ENCODE results near the gene PARD3B. TPM values are rescaled to one million over a fixed set of nuclear protein-coding genes. Genes with fewer than 3 reads are reported as not detected.

Gene PARD3B
- total and polyA plus RNA-seq, 3 experiments from 2014 or later = 0.11 to 0.26 TPM; not detected in 1

GRCh38 chr2:204726831-204727230, 181.6 kb downstream of the PARD3B start:
- Histone ChIP-seq H3K9me3 (ENCODE audit: low read length) (no peaks in the 10 kb centered on the region), H3K27me3 (ENCODE audit: insufficient read depth, low read length, poor library complexity, severe bottlenecking) (no peaks in the 10 kb centered on the region), H3K36me3 (ENCODE audit: insufficient read depth, low read length) (no peaks in the 10 kb centered on the region), H3K27ac (ENCODE audit: low read depth, low read length) (no peak overlapping the region), H3K4me1 (ENCODE audit: insufficient read depth, low read length) (no peaks in the 10 kb centered on the region), H3K4me3 (ENCODE audit: low read length) (no peak overlapping the region)
- no peak overlapping the region for H3K27ac Mint-ChIP-seq
- DNase-seq = no peak
- H3K4me3 Mint-ChIP-seq = no peak overlapping the region
- H3K27me3 Mint-ChIP-seq = peaks cover 0 to 3% of the 10 kb centered on the region in 2 donors
- peaks cover 0 to 2% (median 0%) of the 10 kb centered on the region in 5 donors for H3K9me3 Mint-ChIP-seq
- CTCF ChIA-PET = no interaction called here
- POLR2A ChIA-PET = no interaction called here
- H3K4me1 Mint-ChIP-seq = no peaks in the 10 kb centered on the region
- no peaks in the 10 kb centered on the region for H3K36me3 Mint-ChIP-seq

GRCh38 chr2:204727368-204727767, 182.1 kb downstream of the PARD3B start:
- POLR2A ChIA-PET = no interaction called here
- Mint-ChIP-seq H3K27me3 (peaks cover 0 to 3% of the 10 kb centered on the region in 2 donors), H3K9me3 (peaks cover 0 to 2% (median 0%) of the 10 kb centered on the region in 5 donors), H3K36me3 (no peaks in the 10 kb centered on the region), H3K27ac (no peak overlapping the region), H3K4me1 (no peaks in the 10 kb centered on the region), H3K4me3 (no peak overlapping the region)
- Histone ChIP-seq H3K36me3 (ENCODE audit: insufficient read depth, low read length) (no peaks in the 10 kb centered on the region), H3K4me3 (ENCODE audit: low read length) (no peak overlapping the region), H3K27ac (ENCODE audit: low read depth, low read length) (no peak overlapping the region), H3K4me1 (ENCODE audit: insufficient read depth, low read length) (no peaks in the 10 kb centered on the region), H3K9me3 (ENCODE audit: low read length) (no peaks in the 10 kb centered on the region), H3K27me3 (ENCODE audit: insufficient read depth, low read length, poor library complexity, severe bottlenecking) (no peaks in the 10 kb centered on the region)
- DNase-seq = no peak
- CTCF ChIA-PET = no interaction called here

GRCh38 chr2:204730603-204731002, 185.3 kb downstream of the PARD3B start:
- Mint-ChIP-seq H3K27ac (no peak overlapping the region), H3K4me1 (no peaks in the 10 kb centered on the region), H3K27me3 (peaks cover 0 to 3% of the 10 kb centered on the region in 2 donors), H3K36me3 (no peaks in the 10 kb centered on the region), H3K4me3 (no peak overlapping the region), H3K9me3 (peaks cover 0 to 2% (median 0%) of the 10 kb centered on the region in 5 donors)
- H3K9me3 ChIP-seq (ENCODE audit: low read length) = no peaks in the 10 kb centered on the region
- no peak for DNase-seq
- H3K36me3 ChIP-seq (ENCODE audit: insufficient read depth, low read length) = no peaks in the 10 kb centered on the region
- CTCF ChIA-PET = no interaction called here
- POLR2A ChIA-PET = no interaction called here
- H3K27ac ChIP-seq (ENCODE audit: low read depth, low read length) = no peak overlapping the region
- H3K4me3 ChIP-seq (ENCODE audit: low read length) = no peak overlapping the region
- H3K27me3 ChIP-seq (ENCODE audit: insufficient read depth, low read length, poor library complexity, severe bottlenecking) = no peaks in the 10 kb centered on the region
- H3K4me1 ChIP-seq (ENCODE audit: insufficient read depth, low read length) = no peaks in the 10 kb centered on the region

GRCh38 chr2:204732019-204732418, 186.7 kb downstream of the PARD3B start:
- no peaks in the 10 kb centered on the region for H3K4me1 ChIP-seq (ENCODE audit: insufficient read depth, low read length)
- H3K9me3 ChIP-seq (ENCODE audit: low read length) = no peaks in the 10 kb centered on the region
- no peak overlapping the region for H3K27ac ChIP-seq (ENCODE audit: low read depth, low read length)
- POLR2A ChIA-PET = no interaction called here
- no peak overlapping the region for H3K4me3 Mint-ChIP-seq
- H3K36me3 Mint-ChIP-seq = no peaks in the 10 kb centered on the region
- CTCF ChIA-PET = no interaction called here
- no peaks in the 10 kb centered on the region for H3K27me3 Mint-ChIP-seq
- DNase-seq = no peak
- no peaks in the 10 kb centered on the region for H3K4me1 Mint-ChIP-seq
- H3K27ac Mint-ChIP-seq = no peak overlapping the region
- H3K9me3 Mint-ChIP-seq = peaks cover 0 to 2% (median 0%) of the 10 kb centered on the region in 5 donors
- H3K4me3 ChIP-seq (ENCODE audit: low read length) = no peak overlapping the region
- H3K27me3 ChIP-seq (ENCODE audit: insufficient read depth, low read length, poor library complexity, severe bottlenecking) = no peaks in the 10 kb centered on the region
- no peaks in the 10 kb centered on the region for H3K36me3 ChIP-seq (ENCODE audit: insufficient read depth, low read length)

- Histone ChIP-seq H3K4me3 (ENCODE audit: low read length) (no peak overlapping the region), H3K9me3 (ENCODE audit: low read length) (no peaks in the 10 kb centered on the region), H3K27ac (ENCODE audit: low read depth, low read length) (no peak overlapping the region), H3K4me1 (ENCODE audit: insufficient read depth, low read length) (no peaks in the 10 kb centered on the region), H3K27me3 (ENCODE audit: insufficient read depth, low read length, poor library complexity, severe bottlenecking) (no peaks in the 10 kb centered on the region), H3K36me3 (ENCODE audit: insufficient read depth, low read length) (no peaks in the 10 kb centered on the region)
- Mint-ChIP-seq H3K4me1 (no peaks in the 10 kb centered on the region), H3K36me3 (no peaks in the 10 kb centered on the region), H3K4me3 (no peak overlapping the region), H3K27ac (no peak overlapping the region), H3K9me3 (peaks cover 0 to 6% (median 2%) of the 10 kb centered on the region in 5 donors), H3K27me3 (peaks cover 0 to 2% of the 10 kb centered on the region in 2 donors)
- DNase-seq = no peak
- ChIA-PET CTCF (no interaction called here), POLR2A (no interaction called here)
Measured at GRCh38 chr2:204737296-204737695, 192.0 kb downstream of the PARD3B start.

GRCh38 chr2:204738721-204739120, 193.4 kb downstream of the PARD3B start:
- Histone ChIP-seq H3K36me3 (ENCODE audit: insufficient read depth, low read length) (no peaks in the 10 kb centered on the region), H3K4me1 (ENCODE audit: insufficient read depth, low read length) (no peaks in the 10 kb centered on the region), H3K9me3 (ENCODE audit: low read length) (no peaks in the 10 kb centered on the region), H3K27ac (ENCODE audit: low read depth, low read length) (no peak overlapping the region), H3K4me3 (ENCODE audit: low read length) (no peak overlapping the region), H3K27me3 (ENCODE audit: insufficient read depth, low read length, poor library complexity, severe bottlenecking) (no peaks in the 10 kb centered on the region)
- Mint-ChIP-seq H3K27me3 (peaks cover 0 to 3% of the 10 kb centered on the region in 2 donors), H3K4me3 (no peak overlapping the region), H3K4me1 (no peaks in the 10 kb centered on the region), H3K9me3 (peaks cover 0 to 6% (median 2%) of the 10 kb centered on the region in 5 donors), H3K36me3 (no peaks in the 10 kb centered on the region), H3K27ac (no peak overlapping the region)
- no peak for DNase-seq
- ChIA-PET POLR2A (no interaction called here), CTCF (no interaction called here)

GRCh38 chr2:204743393-204743960, 198.2 kb downstream of the PARD3B start:
- H3K27me3 ChIP-seq (ENCODE audit: insufficient read depth, low read length, poor library complexity, severe bottlenecking) = no peaks in the 10 kb centered on the region
- Mint-ChIP-seq H3K9me3 (peaks cover 0 to 7% (median 2%) of the 10 kb centered on the region in 5 donors), H3K27ac (no peak overlapping the region), H3K27me3 (peaks cover 0 to 3% of the 10 kb centered on the region in 2 donors), H3K36me3 (no peaks in the 10 kb centered on the region), H3K4me3 (no peak overlapping the region), H3K4me1 (no peaks in the 10 kb centered on the region)
- no peaks in the 10 kb centered on the region for H3K4me1 ChIP-seq (ENCODE audit: insufficient read depth, low read length)
- no peak overlapping the region for H3K27ac ChIP-seq (ENCODE audit: low read depth, low read length)
- H3K36me3 ChIP-seq (ENCODE audit: insufficient read depth, low read length) = no peaks in the 10 kb centered on the region
- H3K9me3 ChIP-seq (ENCODE audit: low read length) = no peaks in the 10 kb centered on the region
- POLR2A ChIA-PET = no interaction called here
- CTCF ChIA-PET = no interaction called here
- H3K4me3 ChIP-seq (ENCODE audit: low read length) = no peak overlapping the region
- DNase-seq = no peak

GRCh38 chr2:204744506-204744905, 199.2 kb downstream of the PARD3B start:
- peaks cover 0 to 7% (median 2%) of the 10 kb centered on the region in 5 donors for H3K9me3 Mint-ChIP-seq
- H3K36me3 ChIP-seq (ENCODE audit: insufficient read depth, low read length) = no peaks in the 10 kb centered on the region
- H3K4me1 Mint-ChIP-seq = no peaks in the 10 kb centered on the region
- H3K4me3 Mint-ChIP-seq = no peak overlapping the region
- H3K27ac Mint-ChIP-seq = no peak overlapping the region
- CTCF ChIA-PET = no interaction called here
- H3K36me3 Mint-ChIP-seq = no peaks in the 10 kb centered on the region
- H3K4me3 ChIP-seq (ENCODE audit: low read length) = no peak overlapping the region
- POLR2A ChIA-PET = no interaction called here
- H3K4me1 ChIP-seq (ENCODE audit: insufficient read depth, low read length) = no peaks in the 10 kb centered on the region
- H3K27me3 Mint-ChIP-seq = peaks cover 0 to 3% of the 10 kb centered on the region in 2 donors
- DNase-seq = no peak
- no peaks in the 10 kb centered on the region for H3K9me3 ChIP-seq (ENCODE audit: low read length)
- no peak overlapping the region for H3K27ac ChIP-seq (ENCODE audit: low read depth, low read length)
- no peaks in the 10 kb centered on the region for H3K27me3 ChIP-seq (ENCODE audit: insufficient read depth, low read length, poor library complexity, severe bottlenecking)

- H3K27me3 Mint-ChIP-seq = no peaks in the 10 kb centered on the region
- ChIA-PET POLR2A (no interaction called here), CTCF (no interaction called here)
- H3K9me3 ChIP-seq (ENCODE audit: low read length) = no peaks in the 10 kb centered on the region
- H3K9me3 Mint-ChIP-seq = peaks cover 0 to 3% (median 0%) of the 10 kb centered on the region in 5 donors
- no peaks in the 10 kb centered on the region for H3K36me3 ChIP-seq (ENCODE audit: insufficient read depth, low read length)
- H3K36me3 Mint-ChIP-seq = no peaks in the 10 kb centered on the region
- DNase-seq = no peak
- H3K4me1 Mint-ChIP-seq = no peaks in the 10 kb centered on the region
- no peaks in the 10 kb centered on the region for H3K27me3 ChIP-seq (ENCODE audit: insufficient read depth, low read length, poor library complexity, severe bottlenecking)
- no peak overlapping the region for H3K27ac ChIP-seq (ENCODE audit: low read depth, low read length)
- no peak overlapping the region for H3K4me3 ChIP-seq (ENCODE audit: low read length)
- no peak overlapping the region for H3K27ac Mint-ChIP-seq
- no peak overlapping the region for H3K4me3 Mint-ChIP-seq
- no peaks in the 10 kb centered on the region for H3K4me1 ChIP-seq (ENCODE audit: insufficient read depth, low read length)
Measured at GRCh38 chr2:204748286-204748685, 203.0 kb downstream of the PARD3B start.

All from CD8-positive, alpha-beta memory T cell (primary cell).